HG02885 (cell line): ENCODE measurements around the gene ACADSB.

Experiments
- ATAC-seq: cut with Tn5 transposase; IDR thresholded peaks from one replicate; pipeline ENCODE4 v1.9.1; 2021; ENCODE audit warnings: mild to moderate bottlenecking; ENCODE audit not compliant: unreplicated experiment, poor library complexity

Gene ACADSB

GRCh38 chr10:123092635-123093414, 84.0 kb downstream of the ACADSB start:
- ATAC-seq = no peak

GRCh38 chr10:123093489-123093888, 84.7 kb downstream of the ACADSB start:
- no peak for ATAC-seq

DNA sequence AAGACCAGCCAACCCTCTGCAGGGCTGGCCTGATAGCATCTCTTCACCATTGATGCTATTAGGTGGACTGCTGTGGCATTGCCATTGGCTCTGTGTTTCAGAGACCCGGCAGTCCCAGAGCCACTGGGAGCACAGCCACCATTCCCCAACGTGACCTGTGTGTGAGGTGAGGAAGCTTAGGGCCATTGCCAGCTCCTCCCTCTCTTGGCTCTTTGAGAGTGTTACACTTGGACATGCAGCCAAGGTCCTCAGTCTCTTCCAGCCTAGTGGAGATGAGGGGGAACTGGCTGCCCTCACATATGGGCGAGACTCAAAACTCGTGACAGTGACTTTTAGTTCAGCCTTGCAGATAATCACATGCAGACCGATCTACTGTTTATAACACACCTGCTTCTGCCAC, 87.6 kb downstream of the ACADSB start:
- ATAC-seq = no peak

DNA sequence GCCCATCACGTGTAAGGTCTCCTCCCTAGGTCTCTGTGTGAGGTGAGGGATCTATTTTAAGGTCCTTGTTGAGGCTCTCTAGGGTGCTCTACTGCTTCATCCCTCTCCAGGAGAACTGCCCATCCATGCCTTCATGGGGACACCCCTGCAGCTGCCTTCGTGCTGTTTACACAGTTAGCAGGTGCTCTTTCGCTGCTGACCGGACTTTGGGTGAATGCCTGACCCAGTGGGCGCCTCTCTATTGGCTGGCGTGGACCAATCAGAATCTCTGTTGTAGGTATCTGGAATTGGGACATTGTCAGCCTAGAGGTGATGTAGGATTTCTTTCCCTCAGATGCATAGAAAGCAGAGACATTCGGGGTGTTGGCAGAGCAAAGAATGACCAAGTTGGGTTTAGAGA, 88.2 kb downstream of the ACADSB start:
- no peak for ATAC-seq

- no peak for ATAC-seq
These were observed 91.4 kb downstream of the ACADSB start for GRCh38 chr10:123100030-123100762.

DNA sequence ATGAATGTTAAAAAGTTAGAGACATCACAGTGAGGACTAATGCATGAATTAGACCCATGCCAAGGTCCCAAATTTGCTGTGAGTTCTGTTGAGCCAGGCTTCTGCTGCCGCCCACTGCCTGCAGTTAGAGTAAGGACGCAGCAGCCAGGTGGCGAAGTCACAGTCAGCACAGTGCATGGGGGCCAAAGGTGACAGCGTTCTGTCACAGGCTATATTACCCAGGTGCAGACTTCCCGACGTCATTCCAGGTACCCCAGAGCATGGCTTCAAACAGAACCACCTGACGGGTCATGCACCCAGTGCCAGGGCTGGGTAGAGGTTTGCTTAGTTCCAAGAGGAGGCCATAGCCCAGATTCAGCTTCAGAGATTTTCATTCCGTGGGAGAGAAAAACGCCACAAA, 93.1 kb downstream of the ACADSB start:
- ATAC-seq = no peak

- no peak for ATAC-seq
These were observed 93.9 kb downstream of the ACADSB start for GRCh38 chr10:123102673-123103072.

- no peak for ATAC-seq
These were observed 95.1 kb downstream of the ACADSB start for GRCh38 chr10:123103944-123104343.
